GM12892 (cell line): Measurements from ENCODE around the gene NXPH3.

Experiments used
- POLR2A ChIP-seq: IDR thresholded peaks from 2 replicates; pipeline ENCODE4 v1.6.1; 2011; ENCODE audit warnings: low read depth, low read length, control low read depth
- POLR2AphosphoS5 ChIP-seq: IDR thresholded peaks from 2 replicates; pipeline ENCODE4 v1.6.1; 2011; ENCODE audit warnings: low read depth, low read length, control low read depth
- TAF1 ChIP-seq: IDR thresholded peaks from 2 replicates; pipeline ENCODE4 v1.6.1; 2011; ENCODE audit warnings: low read depth, mild to moderate bottlenecking, control low read depth, low read length, borderline replicate concordance

DNA sequence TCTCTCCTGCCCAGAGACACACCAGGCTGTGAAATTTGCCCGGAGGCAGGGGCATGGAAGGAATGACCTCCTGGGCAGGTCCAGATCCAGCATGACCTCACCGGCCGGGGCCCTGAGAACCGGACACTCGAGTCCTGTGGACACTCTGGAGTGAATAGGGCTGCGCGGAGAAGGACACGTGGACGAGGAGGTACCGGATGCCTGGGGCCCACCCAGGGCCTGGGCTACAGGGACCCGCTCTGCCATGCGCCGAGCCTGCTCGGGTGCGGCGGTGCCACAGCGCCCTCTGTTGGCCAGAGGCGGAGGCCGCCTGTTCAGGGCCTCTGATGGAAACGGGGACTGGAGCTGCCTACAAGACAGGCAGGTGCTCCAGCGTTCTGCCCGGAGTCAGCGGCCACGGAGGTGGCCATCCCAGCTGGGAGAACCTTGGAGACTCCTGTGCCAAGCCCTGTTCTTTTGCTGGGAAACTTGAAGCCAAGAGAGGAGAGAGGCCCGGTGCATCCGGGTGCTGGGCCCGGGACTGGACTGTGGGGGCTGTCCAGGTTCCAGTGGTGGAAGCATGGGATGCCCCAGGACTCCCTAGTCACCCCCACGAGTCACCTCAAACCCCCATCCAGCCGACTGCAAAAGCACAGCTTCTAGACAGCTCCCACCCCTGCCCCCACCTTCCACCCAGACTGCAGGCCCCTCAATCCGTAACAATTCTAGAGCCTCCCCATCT lies 19.3 kb upstream of the NXPH3 start:
- no peak for TF ChIP-seq TAF1
- no peak for TF ChIP-seq POLR2A
- TF ChIP-seq POLR2AphosphoS5: no peak
